GM21367 (cell line): ENCODE results near the gene SMIM14.
"Not testable (repeated sequence)": the region's sequence is repeated elsewhere in the genome, so short reads cannot be mapped to it uniquely, and the experiment has no call there.

Experiments
- ATAC-seq: cut with Tn5 transposase; IDR thresholded peaks from one replicate; pipeline ENCODE4 v1.9.1; 2021; ENCODE audit not compliant: unreplicated experiment

SMIM14 gene

DNA sequence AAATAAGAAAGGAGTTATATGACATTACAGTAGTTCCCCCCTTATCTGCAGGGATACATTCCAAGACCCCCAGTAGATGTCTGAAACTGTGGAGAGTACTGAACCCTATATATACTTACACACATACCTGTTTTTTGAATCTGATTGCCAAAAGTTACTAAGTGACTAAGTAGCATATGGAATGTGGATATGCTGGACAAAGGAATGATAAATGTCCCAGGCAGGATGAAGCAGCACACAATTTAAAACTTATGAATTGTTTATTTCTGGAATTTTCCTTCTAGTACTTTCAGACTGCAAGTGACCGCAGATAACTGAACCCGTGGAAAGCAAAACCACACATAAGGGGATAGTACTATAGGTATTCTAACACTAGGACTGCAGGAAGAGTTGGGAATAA is 134.1 kb downstream of the SMIM14 start:
- no peak for ATAC-seq

DNA sequence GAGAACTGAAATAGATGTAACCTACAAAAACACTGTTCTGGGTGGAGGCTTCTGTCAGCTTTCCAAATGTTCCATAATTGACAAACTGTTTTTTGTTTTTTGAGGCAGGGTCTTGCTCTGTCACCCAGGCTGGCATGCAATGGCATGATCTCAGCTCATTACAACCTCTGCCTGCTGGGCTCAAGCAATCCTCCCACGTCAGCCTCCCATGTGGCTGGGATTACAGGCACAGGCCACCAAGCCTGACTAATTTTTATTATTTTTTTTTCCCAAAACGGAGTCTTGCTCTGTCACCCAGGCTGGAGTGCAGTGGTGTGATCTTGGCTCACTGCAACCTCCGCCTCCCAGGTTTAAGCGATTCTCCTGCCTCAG is 136.0 kb downstream of the SMIM14 start:
- ATAC-seq: not testable (repeated sequence)

GRCh38 chr4:39502019-39502663 is 136.5 kb downstream of the SMIM14 start:
- no peak for ATAC-seq

DNA sequence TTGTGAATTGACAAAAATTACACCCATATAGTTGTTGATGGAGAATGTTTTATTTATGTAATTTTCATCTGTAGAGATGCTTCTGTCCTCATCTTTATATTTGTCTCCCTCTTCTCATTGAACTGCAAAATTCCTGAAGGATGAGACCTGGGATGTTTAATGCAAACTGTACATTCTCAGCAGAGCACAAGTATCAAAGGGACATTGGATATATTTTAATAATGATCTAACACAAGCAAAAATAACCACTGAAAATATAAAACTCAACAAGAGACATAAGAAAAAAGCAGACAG is 140.0 kb downstream of the SMIM14 start:
- no peak for ATAC-seq

DNA sequence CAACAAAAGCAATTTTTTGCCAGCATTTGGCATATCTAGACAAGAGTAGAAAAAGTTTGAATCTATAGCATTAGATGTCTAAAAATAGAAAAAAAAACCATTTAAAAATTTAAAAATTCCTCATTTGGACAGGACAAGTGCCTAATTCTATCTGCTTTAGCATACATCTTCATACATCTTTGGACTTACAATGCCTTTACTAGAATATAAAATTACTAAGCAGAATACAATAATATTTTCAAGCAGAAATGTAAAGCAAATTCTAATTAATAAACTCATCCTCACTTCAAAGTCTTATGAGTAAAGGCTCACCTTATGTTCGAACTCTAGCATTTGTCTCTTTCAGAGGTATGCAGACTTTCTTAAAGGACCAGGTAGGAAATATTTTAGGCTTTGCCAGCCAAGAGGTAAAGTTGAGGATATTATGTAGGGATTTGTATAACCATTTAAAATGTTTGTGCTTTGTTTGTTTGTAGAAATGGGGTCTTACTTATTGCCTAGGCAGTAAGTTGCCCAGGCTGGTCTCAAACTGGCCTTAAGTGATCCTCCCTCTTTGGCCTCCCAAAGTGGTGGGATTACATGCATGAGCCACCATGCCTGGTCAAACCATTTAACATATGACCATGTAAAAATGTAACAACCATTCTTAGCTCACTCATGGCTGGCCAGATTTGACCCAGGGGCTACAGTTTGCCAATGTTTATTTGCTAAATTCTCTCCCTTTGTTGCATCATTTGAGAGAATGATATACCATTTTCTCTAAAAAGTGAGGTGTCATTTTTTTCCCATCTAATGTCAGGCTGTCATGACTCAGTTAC is 140.5 kb downstream of the SMIM14 start:
- ATAC-seq: no peak
